ENCODE results near the gene KCNQ1OT1.

GRCh38 chr11:2677127-2677526 lies 22.7 kb downstream of the KCNQ1OT1 start:
- TF ChIP-seq POLR2A (IDR thresholded peaks at IDR 0.05; ENCODE audit: low read length), result no peak
- no peak for TF ChIP-seq GATA1 (IDR thresholded peaks at IDR 0.05; ENCODE audit: low read depth, low read length)

Measured in erythroblast (primary cell).